HG02973 (cell line): Measurements from ENCODE around the gene SMURF1.
"Not testable (repeated sequence)": the region's sequence is repeated elsewhere in the genome, so short reads cannot be mapped to it uniquely, and the experiment has no call there.

Experiments used
- ATAC-seq: cut with Tn5 transposase; IDR thresholded peaks from one replicate; pipeline ENCODE4 v1.9.1; 2021; ENCODE audit warnings: moderate library complexity; ENCODE audit not compliant: unreplicated experiment

SMURF1 gene

DNA sequence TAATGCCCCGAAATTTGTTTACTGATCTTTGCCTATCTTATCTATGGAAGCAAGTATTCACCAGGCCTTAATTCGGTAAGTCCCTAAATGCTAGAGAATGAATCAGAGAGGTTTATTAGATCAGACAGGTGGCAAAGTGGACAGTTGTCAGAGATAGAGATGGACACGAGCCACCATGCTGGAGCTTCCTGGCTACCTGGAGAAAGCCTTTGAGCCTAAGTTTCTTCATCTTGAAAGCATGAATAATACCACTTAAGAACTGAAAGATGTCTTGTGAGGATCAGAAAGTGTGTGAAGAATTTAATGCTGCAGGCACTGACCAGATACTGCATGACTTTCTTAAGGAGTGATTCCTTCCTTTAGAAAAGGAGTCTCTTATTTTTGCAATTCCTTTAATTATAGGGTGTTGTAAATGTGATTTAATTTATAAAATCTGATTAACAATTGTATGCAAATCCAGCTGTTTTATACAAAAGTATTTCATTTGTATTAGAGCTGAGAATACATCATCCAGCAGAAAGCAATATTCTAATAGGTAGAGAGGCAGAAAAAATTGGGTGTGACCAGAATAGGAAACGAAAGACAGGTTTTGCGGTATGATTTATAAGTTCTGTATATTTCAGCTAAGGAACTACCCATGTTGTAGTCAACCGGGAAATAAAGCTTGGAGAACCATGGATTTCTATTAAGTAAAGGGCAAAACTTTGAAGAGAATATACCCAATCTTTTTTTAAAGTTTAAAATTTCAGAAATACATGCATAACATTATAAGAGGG is 82.7 kb downstream of the SMURF1 start:
- no peak for ATAC-seq

DNA sequence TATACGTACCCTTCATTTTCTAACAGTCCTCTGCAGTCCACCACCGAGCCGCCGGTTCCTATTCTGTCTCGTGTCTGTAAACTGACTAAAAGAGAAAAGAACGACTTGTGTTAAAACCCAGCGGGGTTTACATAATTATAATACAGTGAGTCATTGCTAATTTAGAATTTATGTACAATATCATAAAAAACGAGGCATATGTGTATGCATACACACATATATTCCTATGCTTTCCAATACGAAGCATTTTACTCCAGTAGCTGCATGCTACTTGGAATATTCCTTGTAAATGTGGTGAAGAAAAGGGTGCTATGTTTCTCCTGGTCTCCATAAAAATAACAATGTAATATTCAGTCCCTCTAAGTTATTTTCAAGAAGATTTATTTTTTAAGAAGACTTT is 89.1 kb downstream of the SMURF1 start:
- ATAC-seq = no peak

GRCh38 chr7:99050971-99051370 is 92.9 kb downstream of the SMURF1 start:
- ATAC-seq = no peak

GRCh38 chr7:99047526-99048077 is 96.3 kb downstream of the SMURF1 start:
- no peak for ATAC-seq

- no peak for ATAC-seq
Observed at GRCh38 chr7:99046722-99047121, 97.2 kb downstream of the SMURF1 start.

- ATAC-seq = not testable (repeated sequence)
Observed at GRCh38 chr7:99046262-99046661, 97.6 kb downstream of the SMURF1 start.

GRCh38 chr7:99044858-99045257 is 99.0 kb downstream of the SMURF1 start:
- ATAC-seq = not testable (repeated sequence)

DNA sequence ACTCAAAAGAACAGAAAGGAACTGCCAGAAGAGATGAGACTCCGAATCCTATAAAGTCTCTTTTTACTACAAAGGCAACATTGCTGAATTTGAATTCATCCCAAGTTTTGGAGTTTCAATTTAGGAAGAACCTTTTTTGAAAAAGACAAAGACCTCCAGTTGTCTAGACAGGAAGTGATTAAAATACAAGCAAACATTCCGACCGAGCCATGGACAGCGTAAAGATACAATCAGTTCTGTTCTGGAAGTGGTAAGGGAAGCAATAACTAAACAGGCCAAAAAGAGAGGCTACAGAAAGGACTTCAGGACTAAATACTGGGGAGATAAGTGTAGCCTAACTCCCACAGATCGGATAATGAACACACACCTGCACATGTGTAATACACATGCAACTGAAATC is 101.0 kb downstream of the SMURF1 start:
- ATAC-seq = no peak

DNA sequence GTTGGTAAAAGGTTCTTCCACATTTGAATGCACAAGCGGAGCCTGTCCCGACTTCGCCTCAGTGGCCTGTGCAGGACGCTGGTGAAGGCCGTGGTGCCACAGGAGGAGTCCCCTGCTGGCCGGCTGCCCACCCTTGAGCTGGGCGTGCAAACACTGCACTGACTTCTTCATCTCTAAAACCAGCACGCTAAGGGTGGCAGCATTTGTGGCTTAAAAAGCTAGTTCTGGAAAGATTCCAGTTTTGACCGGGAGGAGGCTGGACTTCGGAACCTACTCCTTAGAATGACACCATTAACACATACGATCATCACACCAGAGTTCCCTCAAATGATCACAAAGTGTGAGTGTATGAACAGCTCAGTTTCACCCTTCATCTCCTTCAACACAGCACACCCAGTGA is 102.4 kb downstream of the SMURF1 start:
- no peak for ATAC-seq

GRCh38 chr7:99040104-99040958 is 103.6 kb downstream of the SMURF1 start:
- no peak for ATAC-seq

GRCh38 chr7:99039384-99039891 is 104.5 kb downstream of the SMURF1 start:
- ATAC-seq = no peak

DNA sequence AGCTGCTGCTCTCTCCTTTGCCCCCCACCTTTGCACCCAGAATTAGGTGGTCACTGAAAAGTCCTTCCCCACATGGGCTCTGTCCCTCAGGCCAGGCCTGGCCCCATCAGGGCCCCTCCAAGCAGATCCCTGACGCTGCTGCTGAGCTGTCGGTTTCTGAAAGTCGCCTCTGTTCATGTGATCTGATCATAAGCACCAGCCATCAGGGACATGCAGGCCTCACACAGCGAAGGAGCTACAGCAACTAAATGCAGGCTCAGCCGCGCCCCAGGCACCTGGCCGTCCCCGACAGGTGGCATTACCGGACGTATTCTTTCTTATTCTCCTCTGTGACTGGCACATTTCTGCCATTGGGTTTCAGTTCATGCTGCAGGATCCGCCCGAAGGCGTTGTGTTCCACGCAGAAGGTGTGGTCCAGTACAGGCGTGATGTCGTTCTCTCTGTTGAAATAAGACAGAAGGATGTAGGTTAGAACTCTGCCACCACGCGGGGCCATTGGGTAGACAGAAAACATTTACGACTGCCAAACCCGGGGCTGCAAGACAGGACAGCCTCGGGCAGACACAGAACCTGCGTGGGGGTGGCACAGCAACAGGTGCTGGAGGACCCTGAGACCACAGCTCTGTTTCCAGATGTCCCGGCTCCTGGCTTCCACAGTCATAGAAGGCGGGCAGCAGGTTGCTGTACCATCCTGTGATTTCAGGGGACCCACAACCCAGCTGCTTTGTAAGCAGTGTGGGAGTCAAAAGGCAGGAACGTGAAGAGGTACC is 105.6 kb downstream of the SMURF1 start:
- no peak for ATAC-seq

DNA sequence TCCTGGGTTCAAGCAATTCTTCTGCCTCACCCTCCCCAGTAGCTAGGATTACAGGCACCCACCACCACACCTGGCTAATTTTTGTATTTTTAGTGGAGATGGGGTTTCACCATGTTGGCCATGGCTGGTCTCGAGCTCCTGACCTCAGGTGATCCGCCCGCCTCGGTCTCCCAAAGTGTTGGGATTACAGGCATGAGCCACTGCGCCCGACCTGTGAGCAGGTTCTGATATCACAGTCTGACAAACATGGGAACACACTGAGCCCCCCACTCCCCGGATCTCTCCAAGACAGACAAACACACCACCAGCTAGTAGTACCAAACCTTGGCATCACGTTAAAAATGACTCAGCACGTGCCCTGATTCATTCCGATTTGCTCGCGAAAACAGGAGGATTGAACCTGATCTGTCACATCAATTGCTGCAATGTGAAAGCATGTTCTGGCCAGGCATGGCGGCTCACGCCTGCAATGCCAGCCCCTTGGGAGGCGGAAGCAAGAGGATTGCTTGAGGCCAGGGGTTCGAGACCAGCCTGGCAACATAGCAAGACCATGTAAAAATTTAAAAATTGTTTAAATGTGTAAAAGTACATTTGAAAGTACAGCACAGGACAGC is 106.5 kb downstream of the SMURF1 start:
- ATAC-seq = no peak

- no peak for ATAC-seq
Observed at GRCh38 chr7:99036546-99037111, 107.3 kb downstream of the SMURF1 start.

DNA sequence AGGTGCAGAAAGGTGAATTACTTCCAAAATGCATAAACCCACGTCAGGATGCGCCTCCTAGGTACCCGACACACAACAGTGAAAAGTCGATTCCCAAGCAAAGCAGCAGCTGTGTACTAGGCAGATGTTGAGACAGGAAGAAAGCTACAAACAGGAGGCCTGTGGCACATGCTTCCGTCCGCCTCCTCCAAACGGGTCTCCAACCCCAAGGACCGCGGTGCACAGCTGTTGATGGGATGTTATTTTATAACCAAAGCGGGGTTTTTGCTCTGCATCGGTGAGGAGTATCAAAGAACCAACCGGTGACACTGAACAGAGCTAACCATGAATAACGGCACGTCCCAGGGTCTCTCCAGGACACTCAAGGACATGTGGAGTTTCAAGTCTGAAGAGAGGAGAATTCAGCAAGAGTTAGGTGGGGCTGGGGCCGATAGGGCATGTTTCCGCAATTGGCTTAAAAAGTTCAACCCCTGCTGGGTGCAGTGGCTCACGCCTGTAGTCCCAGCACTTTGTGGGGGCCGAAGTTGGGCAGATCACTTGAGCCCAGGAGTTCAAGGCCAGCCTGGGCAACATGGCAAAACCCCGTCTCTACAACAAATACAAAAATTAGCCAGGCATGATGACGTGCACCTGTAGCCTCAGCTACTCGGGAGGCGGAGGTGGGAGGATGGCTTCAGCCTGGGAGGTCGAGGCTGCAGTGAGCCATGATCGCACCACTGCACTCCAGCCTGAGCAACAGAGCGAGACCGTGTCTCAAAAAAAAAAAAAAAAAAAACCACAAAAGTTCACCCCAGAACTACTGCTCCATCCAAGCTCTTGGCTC is 108.0 kb downstream of the SMURF1 start:
- no peak for ATAC-seq

DNA sequence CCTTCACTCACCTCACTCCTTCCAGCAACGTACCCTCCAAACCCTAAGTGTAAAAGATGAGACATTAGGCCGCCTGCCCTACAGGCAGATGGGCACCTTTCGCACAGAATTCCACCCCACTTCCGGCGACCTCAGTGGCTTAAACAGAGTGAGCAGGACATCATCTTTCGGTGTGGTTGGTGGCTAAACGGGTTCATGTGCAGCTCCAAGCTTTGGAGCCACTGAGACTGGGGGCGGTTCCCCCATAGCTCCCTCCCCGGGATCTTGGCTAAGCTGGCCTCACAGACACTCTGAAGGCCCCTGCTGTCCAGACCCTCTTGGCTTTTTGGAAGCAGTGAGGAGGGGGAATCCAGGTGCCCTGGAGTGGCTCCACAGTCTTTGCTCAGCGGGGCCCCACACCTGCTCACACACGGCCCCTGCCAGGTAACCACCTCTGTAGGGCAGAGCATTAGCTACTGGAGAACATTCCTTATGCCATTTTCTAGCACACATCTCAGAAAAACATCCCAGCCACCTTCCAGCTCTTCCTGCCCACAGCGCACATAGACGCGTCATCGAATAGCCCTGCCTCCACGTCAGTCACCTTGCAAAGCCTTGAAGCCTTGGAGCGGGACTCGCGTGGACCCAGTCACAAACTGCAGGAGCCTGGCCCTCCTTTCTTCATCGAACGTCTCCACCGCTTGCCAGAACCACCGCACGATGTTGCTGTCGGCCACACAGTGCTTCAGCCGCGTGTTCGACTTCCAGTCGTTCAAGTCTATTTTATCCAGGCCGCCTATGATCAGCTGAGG is 108.8 kb downstream of the SMURF1 start:
- no peak for ATAC-seq

- ATAC-seq = no peak
Observed at GRCh38 chr7:99033765-99034164, 110.1 kb downstream of the SMURF1 start.

- no peak for ATAC-seq
Observed at GRCh38 chr7:99032928-99033327, 111.0 kb downstream of the SMURF1 start.
